Erythroblast (primary cell): ENCODE data around the gene NPPB.

Source experiments
- DNase-seq, 2 experiments: peaks; one replicate each; lab custom pipeline; 2025; lab: John Stamatoyannopoulos, UW
- GATA1 ChIP-seq: IDR thresholded peaks from 2 replicates; pipeline ENCODE4 v1.6.1; 2011; ENCODE audit warnings: low read depth, mild to moderate bottlenecking, control low read depth, low read length, moderate library complexity
- POLR2A ChIP-seq: IDR thresholded peaks from 2 replicates; pipeline ENCODE4 v1.6.1; 2011; ENCODE audit warnings: mild to moderate bottlenecking, low read length

Gene NPPB

GRCh38 chr1:11875094-11875493, 16.3 kb upstream of the NPPB start:
- TF ChIP-seq POLR2A (no peak), GATA1 (no peak)
- no peak for DNase-seq

DNA sequence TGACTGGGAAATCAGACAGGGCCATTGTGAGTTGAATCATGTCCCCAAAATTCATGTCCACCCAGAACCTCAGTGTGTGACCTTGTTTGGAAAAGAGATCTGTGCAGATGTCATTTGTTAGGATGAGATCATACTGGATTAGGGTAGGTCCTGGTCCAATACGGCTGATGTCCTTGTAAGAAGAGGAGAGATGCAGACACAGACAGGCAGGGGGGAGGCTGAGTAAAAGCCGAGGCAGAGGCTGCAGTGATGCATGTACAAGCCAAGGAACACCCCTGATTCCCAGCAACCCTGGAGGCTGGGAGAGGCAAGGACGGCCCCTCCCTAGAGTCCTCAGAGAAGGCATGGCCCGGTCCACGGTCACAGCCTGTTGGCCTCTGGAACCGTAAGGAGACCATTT, 15.9 kb upstream of the NPPB start:
- TF ChIP-seq GATA1 (no peak), POLR2A (no peak)
- DNase-seq, result no peak

- no peak for DNase-seq
- no peak for TF ChIP-seq GATA1
These were observed 15.5 kb upstream of the NPPB start for GRCh38 chr1:11874258-11874562.

DNA sequence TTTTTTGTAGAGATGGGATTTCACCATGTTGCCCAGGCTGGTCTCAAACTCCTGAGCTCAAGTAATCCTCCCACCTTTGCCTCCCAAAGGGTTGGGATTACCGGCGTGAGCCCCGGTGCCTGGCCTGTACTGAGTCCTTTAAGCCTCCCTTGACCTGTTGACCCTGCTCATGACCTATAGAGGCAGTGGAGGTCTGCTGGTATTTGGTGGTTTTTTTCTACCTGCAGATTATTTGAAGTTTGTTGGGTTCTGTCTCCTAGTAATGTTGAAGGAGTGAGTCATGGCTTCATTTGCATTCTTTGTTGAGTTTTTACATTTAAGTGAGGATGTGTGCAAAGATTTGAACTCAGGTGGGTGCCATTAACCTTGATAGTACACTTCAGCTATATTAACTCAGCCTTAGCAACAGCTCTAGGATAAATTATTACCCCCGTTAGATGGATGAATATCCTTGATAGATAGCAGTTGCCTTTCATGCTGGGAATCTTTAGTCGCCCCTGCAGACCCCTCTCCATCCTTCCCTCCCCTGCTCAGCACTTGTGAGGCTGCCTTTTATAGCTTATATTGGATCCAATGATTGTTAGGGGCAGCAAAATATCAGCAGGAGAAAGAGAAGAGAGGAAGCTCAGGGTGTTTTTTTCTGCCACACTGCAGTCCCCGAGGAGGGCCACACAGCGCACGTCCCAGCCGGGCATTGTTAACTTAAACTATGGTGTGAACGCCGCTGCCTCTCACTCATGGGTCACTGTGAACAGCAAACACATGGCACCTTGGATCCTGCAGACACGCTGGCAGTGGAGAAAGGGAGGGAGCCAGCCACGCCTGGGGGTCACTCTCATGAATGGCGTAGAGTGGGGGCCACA, 14.9 kb upstream of the NPPB start:
- TF ChIP-seq POLR2A (no peak), GATA1 (no peak)
- no peak for DNase-seq

GRCh38 chr1:11872545-11872944, 13.8 kb upstream of the NPPB start:
- no peak for DNase-seq
- TF ChIP-seq POLR2A (no peak), GATA1 (no peak)

DNA sequence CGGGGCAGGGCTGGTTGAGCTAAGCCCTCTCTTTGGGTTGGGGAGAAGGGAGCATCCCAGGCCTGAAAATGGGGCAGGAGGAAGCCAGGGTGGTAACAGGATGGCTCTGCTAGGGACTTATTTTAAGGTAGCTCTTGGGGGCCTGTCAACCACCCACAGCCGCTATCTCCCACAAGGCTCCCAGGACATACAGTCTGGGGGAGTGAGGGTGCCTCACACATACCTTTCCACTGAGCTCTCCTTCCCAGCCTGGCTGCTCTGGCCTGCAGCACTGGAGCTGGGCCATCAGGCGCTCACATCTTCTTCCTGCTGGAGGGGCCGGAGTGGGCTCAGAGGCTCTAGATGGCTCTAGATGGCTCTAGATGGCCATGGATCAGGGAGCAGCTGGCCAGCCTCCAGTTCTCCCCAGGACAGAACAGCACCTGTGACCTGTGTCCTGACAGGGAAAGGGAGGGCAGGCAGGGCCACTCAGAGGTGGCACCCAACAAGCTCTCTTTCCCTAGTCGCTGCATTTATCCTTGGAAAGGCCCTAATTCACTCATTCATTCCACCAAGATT, 11.0 kb upstream of the NPPB start:
- TF ChIP-seq GATA1, result no peak
- no peak for TF ChIP-seq POLR2A
- DNase-seq, result no peak

DNA sequence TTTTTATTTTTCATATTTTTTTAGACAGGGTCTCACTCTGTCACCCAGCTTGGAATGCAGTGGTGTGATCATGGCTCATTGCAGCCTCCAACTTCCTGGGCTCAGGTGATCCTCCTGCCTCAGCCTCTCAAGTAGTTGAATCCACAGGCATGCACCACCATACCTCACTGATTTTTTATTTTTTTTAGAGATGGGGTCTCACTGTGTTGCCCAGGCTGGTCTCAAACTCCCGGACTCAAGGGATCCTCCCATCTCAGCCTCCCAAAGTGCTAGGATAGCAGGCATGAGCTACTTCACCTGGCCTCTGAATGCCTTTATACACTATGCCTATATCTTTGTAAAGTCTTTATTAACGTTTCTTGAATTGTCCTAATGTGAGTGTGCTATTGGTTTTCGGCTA, 10.4 kb upstream of the NPPB start:
- no peak for DNase-seq
- no peak for TF ChIP-seq GATA1
- TF ChIP-seq POLR2A, result no peak

- DNase-seq, result no peak
- TF ChIP-seq POLR2A (no peak), GATA1 (no peak)
These were observed 9.7 kb upstream of the NPPB start for GRCh38 chr1:11868331-11868980.

- no peak for DNase-seq
These were observed 4.1 kb upstream of the NPPB start for GRCh38 chr1:11862890-11863289.

GRCh38 chr1:11860587-11860986, 1.8 kb upstream of the NPPB start:
- TF ChIP-seq POLR2A (no peak), GATA1 (no peak)
- no peak for DNase-seq

More at GRCh38 chr1:11862890-11863289, 4.1 kb upstream of the NPPB start:
- no peak for TF ChIP-seq GATA1

GRCh38 chr1:11860083-11860482, 1.3 kb upstream of the NPPB start:
- no peak for TF ChIP-seq GATA1
- no peak for TF ChIP-seq POLR2A
- DNase-seq, result no peak

- no peak for TF ChIP-seq POLR2A
- TF ChIP-seq GATA1, result no peak
- DNase-seq, result peak; percentile 79 to 84
These were observed 475 bp upstream of the NPPB start for GRCh38 chr1:11858968-11859871.

DNA sequence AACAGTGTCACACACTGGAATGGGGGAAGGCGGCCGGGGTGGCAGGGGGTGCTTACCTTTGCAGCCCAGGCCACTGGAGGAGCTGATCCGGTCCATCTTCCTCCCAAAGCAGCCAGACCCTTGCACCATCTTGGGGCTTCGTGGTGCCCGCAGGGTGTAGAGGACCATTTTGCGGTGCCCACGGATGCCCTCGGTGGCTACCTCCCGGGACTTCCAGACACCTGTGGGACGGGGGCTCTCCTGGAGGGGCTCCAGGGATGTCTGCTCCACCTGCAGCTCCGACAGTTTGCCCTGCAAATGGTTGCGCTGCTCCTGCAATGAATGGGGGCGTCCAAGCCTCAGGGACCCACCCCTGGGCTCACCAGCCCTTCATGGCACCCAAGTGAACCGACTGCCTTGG, 587 bp downstream of the NPPB start:
- no peak for TF ChIP-seq GATA1
- no peak for TF ChIP-seq POLR2A
- DNase-seq, result no peak
